Left renal cortex interstitium (tissue), 4 donors: ENCODE results near the gene CBX6. TPM values are rescaled to one million over a fixed set of nuclear protein-coding genes. Genes with fewer than 3 reads are reported as not detected.
A peak's percentile ranks its signal among the peaks of the same experiment; 100 is the strongest.

Experiments
- DNase-seq, 4 donors: peaks; one replicate each; pipeline ENCODE4 v3.0.0-alpha.2; 2013; ENCODE audit warnings: low read depth in 4 of 4, low spot score in 2 of 4, missing footprints in 1 of 4
- polyA plus RNA-seq, 4 donors: library from polyadenylated mRNA; unstranded; fragments of 120-200 nt; gene quantifications; one replicate each; pipeline ENCODE4 v1.2.1, GENCODE V29; 2013; ENCODE audit not compliant: insufficient read length in 4 of 4

Gene CBX6
- polyA plus RNA-seq, 4 donors = 35.9 to 50.8 (median 43.0) TPM

GRCh38 chr22:38874529-38875222, 2.7 kb upstream of the CBX6 start:
- DNase-seq = no peak

- DNase-seq = no peak
Measured at GRCh38 chr22:38873469-38874411, 1.7 kb upstream of the CBX6 start.

GRCh38 chr22:38872831-38873248, 824 bp upstream of the CBX6 start:
- no peak for DNase-seq

- no peak for DNase-seq
Measured at GRCh38 chr22:38871360-38872171, 450 bp downstream of the CBX6 start.

- DNase-seq = no peak
Measured at GRCh38 chr22:38870791-38871359, 1.1 kb downstream of the CBX6 start.

- DNase-seq = peak in 1 of 4 donors; percentile 75
Measured at GRCh38 chr22:38870312-38870741, 1.7 kb downstream of the CBX6 start.

GRCh38 chr22:38869663-38870062, 2.4 kb downstream of the CBX6 start:
- no peak for DNase-seq

- peak in 1 of 4 donors; percentile 44 for DNase-seq
Measured at GRCh38 chr22:38868886-38869381, 3.1 kb downstream of the CBX6 start.

GRCh38 chr22:38868286-38868721, 3.7 kb downstream of the CBX6 start:
- DNase-seq = no peak

GRCh38 chr22:38867471-38868285, 4.3 kb downstream of the CBX6 start:
- DNase-seq = no peak

- DNase-seq = no peak
Measured at GRCh38 chr22:38867124-38867455, 4.9 kb downstream of the CBX6 start.

GRCh38 chr22:38866399-38867123, 5.5 kb downstream of the CBX6 start:
- peak in 1 of 4 donors; percentile 50 for DNase-seq

- no peak for DNase-seq
Measured at GRCh38 chr22:38866024-38866398, 6.0 kb downstream of the CBX6 start.

GRCh38 chr22:38865201-38866023, 6.6 kb downstream of the CBX6 start:
- no peak for DNase-seq

- DNase-seq = no peak
Measured at GRCh38 chr22:38864361-38865191, 7.4 kb downstream of the CBX6 start.

GRCh38 chr22:38863531-38864131, 8.4 kb downstream of the CBX6 start:
- DNase-seq = no peak
